Activated CD4-positive, alpha-beta T cell treated with anti-CD3 and anti-CD28 coated beads, Interleukin-10, Interleukin-2, amounts not matched to agents 100 ng/mL and 50 ng/mL, durations not matched to agents 16 hours and 8 hours (primary cell): Measurements from ENCODE around the gene GSTA1.
"Not testable (repeated sequence)": the region's sequence is repeated elsewhere in the genome, so short reads cannot be mapped to it uniquely, and the experiment has no call there.

Source experiments
- DNase-seq: peaks from one replicate; pipeline ENCODE4 v3.0.0-alpha.2; 2020

The GSTA1 gene

GRCh38 chr6:52753137-52753536, 50.5 kb downstream of the GSTA1 start:
- DNase-seq, result not testable (repeated sequence)

- no peak for DNase-seq
Observed at GRCh38 chr6:52752310-52752709, 51.3 kb downstream of the GSTA1 start.

- DNase-seq, result no peak
Observed at GRCh38 chr6:52749556-52750152, 54.0 kb downstream of the GSTA1 start.

- DNase-seq, result not testable (repeated sequence)
Observed at GRCh38 chr6:52747301-52747700, 56.3 kb downstream of the GSTA1 start.

- no peak for DNase-seq
Observed at GRCh38 chr6:52746213-52746612, 57.4 kb downstream of the GSTA1 start.

GRCh38 chr6:52745764-52746201, 57.8 kb downstream of the GSTA1 start:
- no peak for DNase-seq

- no peak for DNase-seq
Observed at GRCh38 chr6:52741872-52742271, 61.7 kb downstream of the GSTA1 start.
